T-helper 2 cell treated with Interferon-gamma antibody and Interleukin-4, amounts not matched to agents 100 ng/mL and 5 ng/mL, for 36 hours (primary cell): ENCODE data around the gene APC2. TPM values are rescaled to one million over a fixed set of nuclear protein-coding genes. Genes with fewer than 3 reads are reported as not detected.

Experiments
- intact Hi-C: fragments of 100-400 bp; cut with micrococcal nuclease; formaldehyde crosslinking; loops from one replicate; pipeline ENCODE4 v1.15.1; 2023
- total RNA-seq: library from RNA; stranded (reverse); gene quantifications from 2 replicates; pipeline ENCODE4 v1.2.3, GENCODE V29; 2022

The APC2 gene
- total RNA-seq, 1 donor from 2014 or later, result 0.05 TPM

- intact Hi-C loops, result loop anchor here (10.0 kb wide), 1 partner anchor 289 kb away; the partner anchor contains the start of gene ONECUT3
Observed at GRCh38 chr19:1465191-1466016, 15.5 kb downstream of the APC2 start.

- intact Hi-C loops, result loop anchor here (10.0 kb wide), 1 partner anchor 289 kb away; the partner anchor contains the start of gene ONECUT3
Observed at GRCh38 chr19:1466018-1466460, 16.1 kb downstream of the APC2 start.

- intact Hi-C loops, result loop anchor here (10.0 kb wide), 1 partner anchor 288 kb away; the partner anchor contains the start of gene ONECUT3
Observed at GRCh38 chr19:1466461-1467214, 16.7 kb downstream of the APC2 start.

GRCh38 chr19:1467215-1467489 lies 17.2 kb downstream of the APC2 start:
- intact Hi-C loops, result loop anchor here (10.0 kb wide), 1 partner anchor 288 kb away; the partner anchor contains the start of gene ONECUT3

- intact Hi-C loops, result loop anchor here (10.0 kb wide), 1 partner anchor 287 kb away; the partner anchor contains the start of gene ONECUT3
Observed at GRCh38 chr19:1467490-1468273, 17.8 kb downstream of the APC2 start.

- intact Hi-C loops, result loop anchor here (10.0 kb wide), 1 partner anchor 286 kb away; the partner anchor contains the start of gene ONECUT3
Observed at GRCh38 chr19:1468274-1468820, 18.4 kb downstream of the APC2 start.

GRCh38 chr19:1468821-1469254 lies 18.9 kb downstream of the APC2 start:
- intact Hi-C loops, result loop anchor here (10.0 kb wide), 1 partner anchor 286 kb away; the partner anchor contains the start of gene ONECUT3

GRCh38 chr19:1469255-1470054 lies 19.5 kb downstream of the APC2 start:
- intact Hi-C loops, result loop anchor here (2.0 to 10.0 kb wide), 3 partner anchors 31 to 285 kb away; partner anchors contain the start of genes ADAMTSL5, ONECUT3 and RPS15

- intact Hi-C loops, result loop anchor here (2.0 to 5.0 kb wide), 2 partner anchors 31 to 42 kb away; partner anchors contain the start of genes ADAMTSL5 and RPS15
Observed at GRCh38 chr19:1470055-1470304, 20.1 kb downstream of the APC2 start.

- intact Hi-C loops, result loop anchor here (2.0 to 5.0 kb wide), 2 partner anchors 32 to 42 kb away; partner anchors contain the start of genes ADAMTSL5 and RPS15
Observed at GRCh38 chr19:1470305-1471009, 20.5 kb downstream of the APC2 start.

- intact Hi-C loops, result loop anchor here (2.0 to 5.0 kb wide), 2 partner anchors 32 to 41 kb away; partner anchors contain the start of genes ADAMTSL5 and RPS15
Observed at GRCh38 chr19:1471010-1471514, 21.1 kb downstream of the APC2 start.

GRCh38 chr19:1471515-1472160 lies 21.7 kb downstream of the APC2 start:
- intact Hi-C loops, result loop anchor here (2.0 to 5.0 kb wide), 2 partner anchors 33 to 41 kb away; partner anchors contain the start of genes ADAMTSL5 and RPS15

GRCh38 chr19:1472231-1473084 lies 22.5 kb downstream of the APC2 start:
- intact Hi-C loops, result loop anchor here (5.0 kb wide), 1 partner anchor 40 kb away; the partner anchor contains the start of gene ADAMTSL5

GRCh38 chr19:1473085-1473851 lies 23.3 kb downstream of the APC2 start:
- intact Hi-C loops, result loop anchor here (5.0 kb wide), 1 partner anchor 39 kb away; the partner anchor contains the start of gene ADAMTSL5

- intact Hi-C loops, result loop anchor here (5.0 kb wide), 1 partner anchor 38 kb away; the partner anchor contains the start of gene ADAMTSL5
Observed at GRCh38 chr19:1474011-1474764, 24.3 kb downstream of the APC2 start.
